Stimulated activated naive CD4-positive, alpha-beta T cell treated with Interleukin-2 at 50 U/mL for 16 hours (primary cell): Measurements from ENCODE around the gene TLR6.
"Not testable (repeated sequence)": the region's sequence is repeated elsewhere in the genome, so short reads cannot be mapped to it uniquely, and the experiment has no call there.

ENCODE experiments used
- DNase-seq: peaks from one replicate; lab custom pipeline; 2025; lab: John Stamatoyannopoulos, UW

Gene TLR6

GRCh38 chr4:38822748-38823303 lies 33.8 kb downstream of the TLR6 start:
- no peak for DNase-seq

- no peak for DNase-seq
Measured at GRCh38 chr4:38821739-38822138, 34.9 kb downstream of the TLR6 start.

GRCh38 chr4:38820329-38821061 lies 36.1 kb downstream of the TLR6 start:
- no peak for DNase-seq

- DNase-seq, result no peak
Measured at GRCh38 chr4:38819569-38819968, 37.0 kb downstream of the TLR6 start.

- no peak for DNase-seq
Measured at GRCh38 chr4:38818441-38818976, 38.1 kb downstream of the TLR6 start.

GRCh38 chr4:38815885-38816782 lies 40.5 kb downstream of the TLR6 start:
- no peak for DNase-seq

GRCh38 chr4:38814386-38814785 lies 42.2 kb downstream of the TLR6 start:
- DNase-seq, result no peak

GRCh38 chr4:38811297-38811696 lies 45.3 kb downstream of the TLR6 start:
- no peak for DNase-seq

- DNase-seq, result not testable (repeated sequence)
Measured at GRCh38 chr4:38807462-38807861, 49.2 kb downstream of the TLR6 start.

GRCh38 chr4:38806251-38806650 lies 50.4 kb downstream of the TLR6 start:
- not testable (repeated sequence) for DNase-seq

- DNase-seq, result no peak
Measured at GRCh38 chr4:38805530-38806145, 51.0 kb downstream of the TLR6 start.

- no peak for DNase-seq
Measured at GRCh38 chr4:38804654-38805295, 51.8 kb downstream of the TLR6 start, which contains the start of gene TLR1. Gene TLR1 (minus strand): TSS chr4:38804791. CDS start chr4:38798831, 5,960 bp downstream.

GRCh38 chr4:38803833-38804653 lies 52.6 kb downstream of the TLR6 start:
- peak; percentile 14 for DNase-seq

- DNase-seq, result no peak
Measured at GRCh38 chr4:38802561-38803355, 53.9 kb downstream of the TLR6 start.

- DNase-seq, result no peak
Measured at GRCh38 chr4:38800961-38801450, 55.6 kb downstream of the TLR6 start.

- DNase-seq, result no peak
Measured at GRCh38 chr4:38800366-38800765, 56.3 kb downstream of the TLR6 start.

- no peak for DNase-seq
Measured at GRCh38 chr4:38795087-38795486, 61.5 kb downstream of the TLR6 start.

- DNase-seq, result no peak
Measured at GRCh38 chr4:38794051-38794450, 62.6 kb downstream of the TLR6 start.

GRCh38 chr4:38791010-38791409 lies 65.6 kb downstream of the TLR6 start:
- DNase-seq, result no peak

GRCh38 chr4:38788317-38788716 lies 68.3 kb downstream of the TLR6 start:
- DNase-seq, result no peak
